Neural crest cell (in vitro differentiated cells): Measurements from ENCODE around the gene E2F3. TPM values are rescaled to one million over a fixed set of nuclear protein-coding genes. Genes with fewer than 3 reads are reported as not detected.
A peak's percentile ranks its signal among the peaks of the same experiment; 100 is the strongest.

Source experiments
- DNase-seq: peaks from one replicate; pipeline ENCODE4 v3.0.0; 2021; ENCODE audit warnings: low read depth, mixed read lengths, low spot score
- H3K27ac Mint-ChIP-seq: one replicate; pipeline ENCODE4 v1.8.0; 2021; ENCODE audit warnings: mild to moderate bottlenecking, mixed read lengths; ENCODE audit not compliant: unreplicated experiment
- H3K27me3 Mint-ChIP-seq: 2 replicates; pipeline ENCODE4 v1.8.0; 2021; ENCODE audit warnings: low read depth, mild to moderate bottlenecking, mixed read lengths
- H3K36me3 Mint-ChIP-seq: 2 replicates; pipeline ENCODE4 v1.8.0; 2021; ENCODE audit warnings: low read depth, mild to moderate bottlenecking, mixed read lengths
- H3K4me1 Mint-ChIP-seq: 2 replicates; pipeline ENCODE4 v1.8.0; 2021; ENCODE audit warnings: mixed read lengths
- H3K4me3 Mint-ChIP-seq: one replicate; pipeline ENCODE4 v1.8.0; 2021; ENCODE audit warnings: mild to moderate bottlenecking, mixed read lengths
- H3K9me3 Mint-ChIP-seq: 2 replicates; pipeline ENCODE4 v1.8.0; 2021; ENCODE audit warnings: mixed read lengths
- CTCF ChIP-seq: fragments of 200-600 bp; sonication (generic); conservative IDR thresholded peaks from 2 replicates; pipeline ENCODE4 v1.5.0; 2021; ENCODE audit warnings: antibody characterized with exemption, mild to moderate bottlenecking
- total RNA-seq: library from RNA; stranded (reverse); gene quantifications from 2 replicates; pipeline ENCODE4 v1.2.1, GENCODE V29; 2021

E2F3 gene
- total RNA-seq, 1 donor from 2014 or later = 43.8 TPM

- Mint-ChIP-seq H3K27me3 (peaks cover 17% of the 10 kb centered on the region), H3K4me1 (peaks cover 29% of the 10 kb centered on the region), H3K4me3 (peak overlapping the region; percentile 99), H3K27ac (peak overlapping the region; percentile 99), H3K9me3 (no peaks in the 10 kb centered on the region), H3K36me3 (peaks cover 10% of the 10 kb centered on the region)
- DNase-seq = peak; percentile 39
- no peak for TF ChIP-seq CTCF
Measured at GRCh38 chr6:20402342-20403069, 827 bp downstream of the E2F3 start.

GRCh38 chr6:20403070-20403765 is 1.5 kb downstream of the E2F3 start:
- H3K27me3 Mint-ChIP-seq = peaks cover 14% of the 10 kb centered on the region
- peaks cover 10% of the 10 kb centered on the region for H3K36me3 Mint-ChIP-seq
- peak overlapping the region; percentile 84 for H3K27ac Mint-ChIP-seq
- peaks cover 33% of the 10 kb centered on the region for H3K4me1 Mint-ChIP-seq
- DNase-seq = peak; percentile 74
- H3K9me3 Mint-ChIP-seq = no peaks in the 10 kb centered on the region
- TF ChIP-seq CTCF = no peak
- peak overlapping the region; percentile 88 for H3K4me3 Mint-ChIP-seq

- H3K4me3 Mint-ChIP-seq = peak overlapping the region; percentile 94
- H3K4me1 Mint-ChIP-seq = peaks cover 33% of the 10 kb centered on the region
- TF ChIP-seq CTCF = no peak
- no peaks in the 10 kb centered on the region for H3K9me3 Mint-ChIP-seq
- H3K36me3 Mint-ChIP-seq = peaks cover 10% of the 10 kb centered on the region
- peak overlapping the region; percentile 95 for H3K27ac Mint-ChIP-seq
- DNase-seq = peak; percentile 55
- H3K27me3 Mint-ChIP-seq = peaks cover 13% of the 10 kb centered on the region
Measured at GRCh38 chr6:20403766-20404640, 2.3 kb downstream of the E2F3 start.

GRCh38 chr6:20404641-20405032 is 3.0 kb downstream of the E2F3 start:
- no peaks in the 10 kb centered on the region for H3K9me3 Mint-ChIP-seq
- peak; percentile 71 for TF ChIP-seq CTCF
- DNase-seq = peak; percentile 42
- H3K27me3 Mint-ChIP-seq = peaks cover 13% of the 10 kb centered on the region
- peaks cover 37% of the 10 kb centered on the region for H3K4me1 Mint-ChIP-seq
- peaks cover 10% of the 10 kb centered on the region for H3K36me3 Mint-ChIP-seq
- H3K27ac Mint-ChIP-seq = peak overlapping the region; percentile 95
- peak overlapping the region; percentile 94 for H3K4me3 Mint-ChIP-seq

GRCh38 chr6:20408851-20409250 is 7.2 kb downstream of the E2F3 start:
- peaks cover 11% of the 10 kb centered on the region for H3K36me3 Mint-ChIP-seq
- peaks cover 47% of the 10 kb centered on the region for H3K4me1 Mint-ChIP-seq
- no peak for TF ChIP-seq CTCF
- peaks cover 7% of the 10 kb centered on the region for H3K27me3 Mint-ChIP-seq
- H3K9me3 Mint-ChIP-seq = no peaks in the 10 kb centered on the region
- no peak for DNase-seq
- no peak overlapping the region for H3K27ac Mint-ChIP-seq
- H3K4me3 Mint-ChIP-seq = no peak overlapping the region
